Anterior cingulate cortex (tissue), 58 donors: Measurements from ENCODE around the gene ZNF385A.
A peak's percentile ranks its signal among the peaks of the same experiment; 100 is the strongest.

Experiments
- DNase-seq, 58 donors: peaks; one replicate each; lab custom pipeline; 2025; lab: John Stamatoyannopoulos, UW

ZNF385A gene

GRCh38 chr12:54416687-54417603 is 32.4 kb upstream of the ZNF385A start:
- DNase-seq, result no peak

GRCh38 chr12:54415221-54415929 is 30.8 kb upstream of the ZNF385A start:
- DNase-seq, result no peak

- DNase-seq, result peak in 1 of 58 donors; percentile 15
Measured at GRCh38 chr12:54413284-54414190, 29.0 kb upstream of the ZNF385A start.

- DNase-seq, result peak in 1 of 58 donors; percentile 20
Measured at GRCh38 chr12:54412786-54413185, 28.3 kb upstream of the ZNF385A start.

GRCh38 chr12:54412348-54412747 is 27.8 kb upstream of the ZNF385A start:
- no peak for DNase-seq

- no peak for DNase-seq
Measured at GRCh38 chr12:54411391-54412241, 27.1 kb upstream of the ZNF385A start.

GRCh38 chr12:54409267-54409666 is 24.7 kb upstream of the ZNF385A start:
- DNase-seq, result no peak

GRCh38 chr12:54407183-54407905 is 22.8 kb upstream of the ZNF385A start:
- DNase-seq, result no peak

- no peak for DNase-seq
Measured at GRCh38 chr12:54405573-54405972, 21.0 kb upstream of the ZNF385A start.

GRCh38 chr12:54405106-54405505 is 20.6 kb upstream of the ZNF385A start:
- no peak for DNase-seq

- DNase-seq, result peak in 6 of 58 donors; percentile 6 to 57 (median 14)
Measured at GRCh38 chr12:54404061-54405004, 19.8 kb upstream of the ZNF385A start.

GRCh38 chr12:54401119-54401518 is 16.6 kb upstream of the ZNF385A start:
- no peak for DNase-seq

GRCh38 chr12:54398995-54399793 is 14.7 kb upstream of the ZNF385A start:
- DNase-seq, result peak in 56 of 58 donors; percentile 31 to 88 (median 71)

- DNase-seq, result no peak
Measured at GRCh38 chr12:54398218-54398617, 13.7 kb upstream of the ZNF385A start.

- no peak for DNase-seq
Measured at GRCh38 chr12:54397157-54397556, 12.6 kb upstream of the ZNF385A start.

- no peak for DNase-seq
Measured at GRCh38 chr12:54395545-54395944, 11.0 kb upstream of the ZNF385A start.

- DNase-seq, result no peak
Measured at GRCh38 chr12:54394986-54395385, 10.5 kb upstream of the ZNF385A start.
